Jurkat, Clone E6-1 (cell line): Measurements from ENCODE around the gene FOXA3.

ENCODE experiments used
- DNase-seq: peaks from one replicate; pipeline ENCODE4 v3.0.0-alpha.2; 2011; ENCODE audit warnings: low read depth, low spot score
- H3K4me3 ChIP-seq: 2 replicates; pipeline ENCODE4 v1.5.1; 2011; ENCODE audit warnings: mild to moderate bottlenecking, low read length, control low read depth, moderate library complexity

FOXA3 gene

GRCh38 chr19:45826934-45827333, 37.2 kb upstream of the FOXA3 start:
- no peak overlapping the region for H3K4me3 ChIP-seq
- DNase-seq: no peak

GRCh38 chr19:45827459-45828093, 36.5 kb upstream of the FOXA3 start:
- H3K4me3 ChIP-seq: no peak overlapping the region
- no peak for DNase-seq

- DNase-seq: no peak
- no peak overlapping the region for H3K4me3 ChIP-seq
Measured at GRCh38 chr19:45828523-45828922, 35.6 kb upstream of the FOXA3 start.

- H3K4me3 ChIP-seq: no peak overlapping the region
- no peak for DNase-seq
Measured at GRCh38 chr19:45828945-45829344, 35.2 kb upstream of the FOXA3 start.

- no peak for DNase-seq
- no peak overlapping the region for H3K4me3 ChIP-seq
Measured at GRCh38 chr19:45834970-45835369, 29.2 kb upstream of the FOXA3 start.

- no peak for DNase-seq
- no peak overlapping the region for H3K4me3 ChIP-seq
Measured at GRCh38 chr19:45842198-45842597, 21.9 kb upstream of the FOXA3 start.

- no peak overlapping the region for H3K4me3 ChIP-seq
- no peak for DNase-seq
Measured at GRCh38 chr19:45847663-45848062, 16.5 kb upstream of the FOXA3 start.

GRCh38 chr19:45848922-45849321, 15.2 kb upstream of the FOXA3 start:
- no peak overlapping the region for H3K4me3 ChIP-seq
- no peak for DNase-seq

- no peak for DNase-seq
- no peak overlapping the region for H3K4me3 ChIP-seq
Measured at GRCh38 chr19:45852145-45852750, 11.9 kb upstream of the FOXA3 start.

- no peak overlapping the region for H3K4me3 ChIP-seq
- no peak for DNase-seq
Measured at GRCh38 chr19:45852983-45853382, 11.1 kb upstream of the FOXA3 start.

- DNase-seq: no peak
Measured at GRCh38 chr19:45854167-45854778, 9.9 kb upstream of the FOXA3 start.

GRCh38 chr19:45860359-45861259, 3.5 kb upstream of the FOXA3 start:
- DNase-seq: no peak
- H3K4me3 ChIP-seq: no peak overlapping the region

More at GRCh38 chr19:45854167-45854778, 9.9 kb upstream of the FOXA3 start:
- H3K4me3 ChIP-seq: no peak overlapping the region

- peak overlapping the region; percentile 98 for H3K4me3 ChIP-seq
- DNase-seq: no peak
Measured at GRCh38 chr19:45862271-45862563, 1.9 kb upstream of the FOXA3 start.

- peak; percentile 97 for DNase-seq
- peak within 1 kb of the TSS; percentile 98 for H3K4me3 ChIP-seq
Measured at GRCh38 chr19:45862564-45863334, 1.4 kb upstream of the FOXA3 start, which contains the start of gene SYMPK. SYMPK (minus strand) TSS chr19:45863147; CDS start chr19:45854495, 8,652 bp downstream.

- DNase-seq: no peak
- H3K4me3 ChIP-seq: peak overlapping the region; percentile 98
Measured at GRCh38 chr19:45863335-45863839, 739 bp upstream of the FOXA3 start.

GRCh38 chr19:45864629-45865082, 530 bp downstream of the FOXA3 start:
- DNase-seq: no peak
- peak overlapping the region; percentile 4; the same call in 1 of the 2 replicates for H3K4me3 ChIP-seq

- no peak overlapping the region for H3K4me3 ChIP-seq
Measured at GRCh38 chr19:45865269-45865948, 1.3 kb downstream of the FOXA3 start.

More at GRCh38 chr19:45865269-45865948, 1.3 kb downstream of the FOXA3 start:
- DNase-seq: no peak
